Hematopoietic multipotent progenitor cell treated with erythropoietin and hydrocortisone succinate and interleukin-3 and kit ligand, for 8 days (in vitro differentiated cells): ENCODE data around the gene CCNO.

ENCODE experiments used
- DNase-seq: peaks from one replicate; pipeline ENCODE4 v3.0.0-alpha.2; 2015

The CCNO gene, protein sequence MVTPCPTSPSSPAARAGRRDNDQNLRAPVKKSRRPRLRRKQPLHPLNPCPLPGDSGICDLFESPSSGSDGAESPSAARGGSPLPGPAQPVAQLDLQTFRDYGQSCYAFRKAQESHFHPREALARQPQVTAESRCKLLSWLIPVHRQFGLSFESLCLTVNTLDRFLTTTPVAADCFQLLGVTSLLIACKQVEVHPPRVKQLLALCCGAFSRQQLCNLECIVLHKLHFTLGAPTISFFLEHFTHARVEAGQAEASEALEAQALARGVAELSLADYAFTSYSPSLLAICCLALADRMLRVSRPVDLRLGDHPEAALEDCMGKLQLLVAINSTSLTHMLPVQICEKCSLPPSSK

DNA sequence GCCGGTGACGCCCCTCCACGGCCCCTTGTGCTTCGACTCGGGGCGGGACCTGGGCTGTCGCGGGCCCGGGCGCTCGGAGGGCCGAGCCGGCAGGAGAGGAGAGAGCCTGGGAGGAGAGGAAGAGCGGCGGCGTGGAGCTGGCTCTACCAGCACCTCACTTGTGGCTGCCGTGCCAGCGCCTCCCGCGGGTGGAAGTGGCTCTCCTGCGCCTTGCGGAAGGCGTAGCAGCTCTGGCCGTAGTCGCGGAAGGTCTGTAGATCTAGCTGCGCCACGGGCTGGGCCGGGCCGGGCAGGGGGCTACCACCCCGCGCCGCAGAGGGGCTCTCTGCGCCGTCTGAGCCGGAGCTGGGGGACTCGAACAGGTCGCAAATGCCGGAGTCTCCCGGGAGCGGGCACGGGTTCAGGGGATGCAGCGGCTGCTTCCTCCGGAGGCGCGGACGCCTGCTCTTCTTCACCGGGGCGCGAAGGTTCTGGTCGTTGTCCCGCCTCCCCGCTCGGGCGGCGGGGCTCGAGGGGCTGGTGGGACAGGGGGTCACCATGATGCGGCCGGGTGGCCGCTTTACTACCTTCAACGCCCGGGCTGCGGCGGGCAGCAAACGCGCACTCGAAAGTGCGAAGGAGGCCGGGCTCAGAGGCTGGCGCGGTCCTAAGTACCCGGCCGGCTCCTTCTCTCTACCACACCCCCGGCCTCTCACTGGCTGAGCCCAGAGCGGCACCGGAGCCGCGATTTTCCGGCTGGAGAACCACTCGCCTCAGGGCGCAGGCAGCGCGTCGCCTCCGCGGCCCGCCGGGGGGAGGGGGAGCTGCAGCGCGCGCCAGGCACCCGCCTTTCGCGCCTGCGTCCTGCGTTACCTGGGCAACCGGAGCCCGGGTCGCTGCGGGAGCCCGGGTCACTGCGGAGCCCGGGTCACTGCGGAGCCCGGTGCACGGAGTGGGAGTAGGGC is at the start of gene CCNO:
TSS of gene CCNO (minus strand) at position 624 of the 944 bp plus-strand sequence. CDS start at position 539, 85 bp downstream.
- peak; percentile 52 for DNase-seq

DNA sequence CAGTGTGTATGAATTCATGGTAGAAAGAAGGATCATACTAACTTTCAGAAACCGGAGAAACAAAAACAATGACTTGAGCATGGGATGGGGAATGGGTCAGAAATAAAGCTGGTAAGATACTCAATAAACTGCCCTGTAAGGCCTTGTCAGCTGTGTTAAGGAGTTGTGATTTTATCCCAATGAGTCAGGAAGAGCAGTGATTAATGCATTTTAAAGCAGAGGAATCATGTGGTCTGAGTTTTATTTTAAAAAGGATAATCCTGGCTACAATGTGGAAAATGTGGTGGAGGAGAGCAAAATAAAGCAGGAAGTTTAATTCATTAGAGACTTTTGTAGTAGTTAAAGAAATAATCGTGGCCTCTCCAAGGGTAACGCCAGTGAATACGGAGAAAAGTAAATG is 45.4 kb upstream of the CCNO start:
- no peak for DNase-seq

DNA sequence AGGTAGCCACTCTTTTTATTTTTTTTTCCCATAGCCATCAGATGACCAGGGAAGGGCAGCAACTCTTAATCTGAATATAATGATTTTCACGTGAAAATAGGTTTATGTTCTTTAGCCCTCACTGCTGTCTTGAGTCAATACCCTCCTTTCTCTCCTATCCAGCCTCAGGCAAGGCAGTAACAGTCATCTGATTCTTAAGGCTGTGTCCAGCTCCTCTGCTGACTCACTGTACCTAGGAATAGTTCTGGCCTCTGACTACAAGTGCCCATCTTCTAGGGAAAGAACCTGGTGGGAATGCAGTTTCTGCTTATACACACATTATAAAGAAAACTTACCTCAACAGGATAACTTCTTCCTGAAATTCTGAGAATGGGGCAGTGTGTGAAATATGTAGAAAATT is 43.4 kb upstream of the CCNO start:
- no peak for DNase-seq

DNA sequence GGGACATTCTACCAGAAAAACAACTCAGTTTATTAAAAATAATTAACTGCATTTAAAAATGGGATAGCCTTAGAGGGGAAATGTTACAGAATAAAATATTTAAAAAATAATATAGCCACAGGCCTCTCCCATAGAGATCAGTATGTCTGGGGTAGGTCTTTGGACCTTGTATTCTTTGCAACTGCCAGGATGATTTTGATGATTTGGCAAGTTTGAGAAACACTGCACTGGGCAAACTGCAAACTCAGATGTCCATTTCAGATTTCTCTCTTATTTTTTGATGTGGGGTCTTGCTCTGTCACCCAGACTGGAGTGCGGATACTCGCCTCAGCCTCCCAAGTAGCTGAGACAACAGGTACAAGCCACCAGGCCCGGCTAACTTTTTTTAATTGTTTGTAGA is 24.9 kb upstream of the CCNO start:
- no peak for DNase-seq

DNA sequence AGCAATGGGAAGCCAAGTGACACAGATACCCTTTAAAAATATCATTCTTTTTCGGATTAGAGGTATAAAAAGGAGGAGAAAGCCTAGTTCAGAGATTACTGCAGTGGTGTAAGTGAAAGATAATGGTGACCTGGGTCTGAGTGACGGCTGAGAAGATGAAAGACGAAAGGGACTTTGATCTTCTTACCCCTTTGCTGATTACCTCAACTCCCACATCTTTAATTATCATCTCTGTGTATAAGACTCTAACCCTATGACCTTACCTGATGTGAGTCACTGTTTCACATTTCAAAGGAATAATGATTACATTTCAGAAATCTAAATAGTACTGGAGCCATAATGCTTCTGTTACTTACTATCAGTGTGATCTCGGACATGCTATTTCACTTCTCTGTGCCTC is 21.4 kb upstream of the CCNO start:
- no peak for DNase-seq

DNA sequence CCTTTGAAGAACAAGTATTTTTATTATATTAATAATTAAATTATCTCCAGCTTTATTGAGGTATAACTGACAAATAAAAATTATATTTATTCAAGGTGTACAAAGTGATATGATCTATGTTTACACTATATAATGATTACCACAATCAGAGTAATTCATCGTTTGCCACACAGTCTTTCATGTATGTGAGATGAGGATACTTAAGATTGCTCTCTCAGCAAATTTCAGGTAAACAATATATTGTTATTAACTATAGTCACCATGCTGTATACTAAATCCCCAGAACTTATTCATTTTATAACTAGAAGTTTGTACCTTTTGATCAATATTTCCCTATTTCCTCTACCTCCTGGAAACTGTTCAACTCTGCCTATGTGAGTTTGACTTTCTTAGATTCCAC is 16.7 kb upstream of the CCNO start:
- DNase-seq = no peak

DNA sequence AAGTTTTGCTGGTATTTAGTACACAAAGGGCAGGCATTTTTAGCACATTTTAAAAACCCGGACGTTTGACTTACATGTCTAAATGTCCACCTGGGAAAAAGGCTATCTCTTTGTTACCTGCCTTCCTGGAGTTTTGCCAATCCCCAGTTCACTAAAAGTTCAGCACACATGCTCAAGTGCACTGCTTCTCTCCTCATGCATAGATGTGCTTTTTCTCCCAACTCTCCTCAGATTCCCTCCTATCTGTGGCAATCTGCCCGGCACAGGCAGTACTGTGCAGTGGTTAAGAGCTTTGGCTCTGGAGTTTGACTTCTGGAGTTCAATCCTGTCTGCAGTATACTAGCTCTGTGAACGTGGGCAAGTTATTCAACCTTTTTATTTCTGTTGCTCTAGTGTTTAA is 8.3 kb upstream of the CCNO start:
- no peak for DNase-seq

DNA sequence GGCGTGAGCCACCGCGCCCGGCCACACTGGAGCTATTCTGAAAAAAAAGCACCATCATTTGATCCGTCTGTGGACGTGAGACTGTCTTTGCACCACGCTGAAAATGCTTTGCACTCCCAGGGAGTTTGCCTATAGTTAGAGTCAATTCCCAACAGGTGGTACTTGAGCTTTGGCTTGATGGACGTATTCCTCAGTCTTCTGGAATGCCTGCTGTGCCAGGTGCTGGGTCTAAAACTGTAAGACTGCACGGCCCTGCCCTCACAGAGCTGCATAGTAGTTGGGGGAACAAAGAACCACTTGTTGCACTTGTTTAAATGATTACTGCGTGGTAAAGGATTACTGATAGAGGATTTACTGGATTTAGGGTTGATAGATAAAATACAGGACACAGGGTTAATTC is 3.4 kb upstream of the CCNO start:
- DNase-seq = no peak

DNA sequence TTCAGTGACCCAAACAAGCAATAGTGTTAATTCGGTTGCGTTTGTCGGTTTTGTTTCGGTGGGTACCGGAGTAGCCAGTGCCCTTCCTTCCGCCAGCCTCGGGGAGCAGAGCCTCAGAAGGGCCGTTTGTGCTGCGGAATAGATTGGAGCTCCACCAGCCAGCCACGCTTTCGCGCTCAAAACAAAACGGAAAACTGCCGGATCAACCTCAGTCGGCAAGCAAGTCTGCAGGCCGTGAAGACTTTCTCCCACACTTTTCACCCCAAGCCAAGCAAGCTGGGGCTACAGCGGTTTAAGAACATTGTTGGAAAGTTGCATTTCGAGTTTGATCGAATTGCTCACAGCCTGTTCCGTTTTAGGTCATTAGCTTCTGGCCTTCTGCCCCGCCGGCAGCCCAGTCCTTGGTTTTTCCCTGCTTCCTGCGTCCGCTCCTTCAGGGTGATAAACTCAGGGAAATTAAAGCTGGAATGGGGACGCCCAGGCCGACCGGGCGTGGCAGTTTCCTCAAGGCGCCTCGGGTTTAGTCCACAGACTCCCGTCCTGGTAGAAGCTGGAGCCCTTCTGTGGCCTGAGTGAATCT is 803 bp upstream of the CCNO start:
- DNase-seq = no peak

DNA sequence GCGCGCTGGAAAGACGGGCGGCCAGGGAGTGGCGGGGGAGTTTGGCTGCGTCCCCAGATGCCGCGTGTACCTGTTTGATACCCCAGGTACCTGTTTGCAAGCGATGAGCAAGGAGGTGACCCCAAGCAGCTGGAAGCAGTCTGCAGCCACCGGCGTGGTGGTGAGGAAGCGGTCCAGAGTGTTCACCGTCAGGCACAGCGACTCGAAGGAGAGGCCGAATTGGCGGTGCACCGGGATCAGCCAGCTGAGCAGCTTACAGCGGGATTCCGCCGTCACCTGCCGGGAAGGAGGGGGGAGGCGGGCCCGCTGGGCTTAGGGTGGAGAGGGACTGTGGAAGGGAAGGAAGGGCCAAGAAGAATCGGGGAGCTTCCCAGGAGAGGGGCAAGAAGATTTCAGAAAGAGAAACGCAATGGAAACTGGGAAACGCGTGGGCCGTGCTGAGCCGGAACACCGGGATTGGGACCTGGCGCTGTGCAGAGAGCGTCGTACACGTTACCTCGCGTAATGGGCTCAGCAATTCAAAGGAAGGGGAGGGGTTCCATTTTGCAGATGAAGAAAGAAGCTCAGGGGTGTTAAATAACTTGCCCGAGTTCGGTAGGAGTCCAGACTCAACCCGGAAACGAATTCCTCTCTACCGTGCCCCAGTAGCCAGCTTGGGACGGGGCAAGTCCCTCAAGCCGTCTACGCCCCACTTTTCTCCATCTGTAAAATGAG is 980 bp downstream of the CCNO start:
- no peak for DNase-seq

DNA sequence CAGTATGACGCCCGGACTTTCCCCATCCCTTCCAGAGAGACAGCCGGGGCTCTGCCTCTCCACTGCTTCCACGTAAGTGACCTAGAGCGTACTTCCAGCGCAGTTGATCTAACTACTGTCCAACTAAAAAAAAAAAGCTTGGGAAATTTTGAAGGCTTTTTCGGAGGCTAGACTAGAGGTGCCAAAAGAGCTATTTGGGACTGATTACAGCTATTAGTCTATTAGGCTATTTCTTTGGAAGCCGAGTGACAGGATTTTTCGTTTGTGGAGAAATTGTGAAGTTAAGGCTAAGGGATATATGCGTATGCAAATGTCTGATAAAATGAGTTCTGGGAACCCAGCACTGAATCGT is 1.5 kb downstream of the CCNO start:
- DNase-seq = peak; percentile 22

DNA sequence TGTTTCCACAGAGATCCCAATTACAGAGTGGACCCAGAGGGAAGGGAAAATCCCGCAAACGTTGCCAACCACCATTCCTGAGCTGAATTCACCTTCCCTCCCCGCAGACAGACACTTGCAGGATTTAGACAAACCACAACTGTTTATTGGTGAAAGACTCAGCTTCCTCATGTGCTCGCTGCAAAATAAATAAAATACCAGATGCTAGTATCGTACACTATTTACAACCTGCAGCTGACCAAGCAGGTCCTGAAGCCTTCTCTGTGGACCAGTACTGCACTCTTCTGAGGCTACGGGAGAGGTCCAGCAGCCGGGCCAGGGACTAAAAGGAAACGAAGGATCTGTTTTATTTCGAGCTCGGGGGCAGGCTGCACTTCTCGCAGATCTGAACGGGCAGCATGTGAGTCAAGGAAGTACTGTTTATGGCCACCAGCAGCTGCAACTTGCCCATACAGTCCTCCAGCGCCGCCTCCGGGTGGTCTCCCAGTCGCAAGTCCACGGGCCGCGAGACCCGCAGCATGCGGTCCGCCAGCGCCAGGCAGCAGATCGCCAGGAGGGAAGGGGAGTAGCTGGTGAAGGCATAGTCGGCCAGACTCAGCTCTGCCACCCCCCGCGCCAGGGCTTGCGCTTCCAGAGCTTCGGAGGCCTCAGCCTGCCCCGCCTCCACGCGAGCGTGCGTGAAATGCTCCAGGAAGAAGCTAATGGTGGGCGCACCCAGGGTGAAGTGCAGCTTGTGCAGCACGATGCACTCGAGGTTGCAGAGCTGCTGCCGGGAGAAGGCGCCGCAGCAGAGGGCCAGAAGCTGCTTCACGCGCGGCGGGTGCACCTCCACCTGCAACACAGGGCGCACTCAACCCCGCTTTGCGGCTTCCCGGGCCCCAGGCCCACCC is 2.1 kb downstream of the CCNO start:
- DNase-seq = no peak

DNA sequence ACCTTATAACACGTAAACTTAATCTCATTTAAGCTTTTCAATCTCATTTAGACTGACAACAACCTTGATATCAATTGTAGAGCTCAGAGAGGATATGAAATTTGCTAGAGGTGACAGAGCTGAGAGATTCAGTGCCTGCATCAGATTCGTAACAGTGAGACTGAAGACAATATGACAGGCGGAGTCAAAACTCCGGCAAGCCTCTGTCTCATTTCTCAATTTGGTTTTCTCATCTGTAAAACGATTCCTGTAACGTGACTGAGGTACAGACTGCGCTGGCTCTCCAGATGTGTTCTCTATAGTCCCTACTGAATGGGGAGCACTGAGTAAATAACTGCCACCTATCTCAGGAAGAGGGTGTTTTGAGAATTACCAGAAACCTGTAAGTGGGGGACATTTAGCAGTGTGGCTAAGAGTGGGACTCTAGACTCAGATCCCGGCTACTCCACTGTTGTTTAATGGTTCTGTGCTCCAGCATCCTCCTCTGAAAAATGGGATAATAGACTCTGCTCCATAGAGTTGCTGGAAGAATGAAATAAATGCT is 3.2 kb downstream of the CCNO start:
- DNase-seq = no peak

DNA sequence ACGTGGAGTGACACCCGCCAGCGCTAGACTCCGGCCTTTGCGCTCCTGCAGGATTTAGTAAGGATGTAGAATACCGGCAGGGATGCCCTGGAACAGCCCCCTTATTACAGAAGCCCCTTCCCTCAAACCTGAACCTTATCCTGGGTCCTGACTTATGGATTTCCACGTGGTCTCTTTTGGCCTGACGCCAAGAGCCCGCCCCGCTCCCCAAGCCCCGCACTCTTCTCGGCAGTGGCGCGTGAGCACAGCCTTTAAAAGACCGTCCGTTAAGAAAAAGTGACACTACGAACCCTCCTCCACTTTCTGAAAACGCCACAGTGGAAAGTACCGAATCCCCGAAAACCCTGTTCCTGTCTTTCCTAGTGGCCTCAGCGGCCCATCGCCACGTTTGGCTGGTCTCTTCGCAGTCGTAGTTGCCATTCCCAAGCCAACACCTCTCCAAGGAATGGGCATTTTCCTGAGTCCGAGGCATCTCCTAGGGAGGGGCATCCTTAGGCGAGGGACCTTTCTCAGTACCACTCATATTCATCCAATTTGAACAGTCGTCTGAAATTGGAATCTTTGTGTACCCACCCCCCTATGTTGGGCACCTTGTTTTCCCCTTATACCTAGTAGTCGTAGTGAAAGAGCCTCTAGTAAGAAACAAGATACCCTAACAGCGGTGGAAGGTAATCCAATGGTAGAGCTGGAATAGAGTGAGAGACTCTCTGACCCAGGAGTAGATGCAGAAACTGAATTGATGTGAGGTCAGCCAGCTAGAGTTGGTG is 5.6 kb downstream of the CCNO start:
- DNase-seq = no peak

DNA sequence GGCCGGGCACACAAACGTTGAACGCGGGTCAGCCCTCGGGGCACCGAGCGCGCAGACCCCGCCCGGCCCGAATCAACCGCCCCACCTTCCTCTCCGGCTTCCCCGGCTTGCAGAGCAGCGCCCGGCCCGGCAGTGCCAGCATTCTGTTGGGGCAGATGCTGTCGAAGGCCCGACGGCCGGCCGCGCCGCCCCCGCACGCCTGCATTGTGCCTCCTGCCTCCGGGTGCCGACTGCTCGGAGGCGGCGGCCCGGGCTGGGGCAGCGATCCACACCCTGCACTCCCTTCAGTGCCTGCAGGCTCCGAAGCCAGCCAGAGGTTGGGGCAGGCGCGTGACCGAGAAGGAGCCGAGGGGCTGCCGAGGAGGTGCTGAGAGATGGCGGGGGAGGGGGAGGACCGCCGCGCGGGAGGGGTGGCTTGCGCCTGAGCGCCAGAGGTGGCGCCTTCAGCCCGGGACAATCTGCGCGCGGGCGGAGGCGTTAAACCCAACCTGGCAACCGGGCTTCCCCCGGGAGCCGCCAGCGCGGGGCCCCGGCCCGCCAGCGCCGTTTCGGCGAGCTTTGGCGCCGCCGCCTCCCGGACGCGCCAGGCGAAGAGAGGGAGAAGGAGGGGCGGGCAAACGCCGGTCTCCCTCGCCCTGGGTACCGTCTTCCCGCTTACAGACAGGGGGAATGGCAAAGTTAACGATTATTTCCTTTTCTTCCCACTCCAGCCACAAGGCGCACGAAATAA is 6.3 kb downstream of the CCNO start, which contains the start of gene MCIDAS:
TSS of gene MCIDAS (minus strand) at position 382 of the 730 bp plus-strand sequence. CDS start at position 205, 177 bp downstream.
- peak; percentile 24 for DNase-seq

DNA sequence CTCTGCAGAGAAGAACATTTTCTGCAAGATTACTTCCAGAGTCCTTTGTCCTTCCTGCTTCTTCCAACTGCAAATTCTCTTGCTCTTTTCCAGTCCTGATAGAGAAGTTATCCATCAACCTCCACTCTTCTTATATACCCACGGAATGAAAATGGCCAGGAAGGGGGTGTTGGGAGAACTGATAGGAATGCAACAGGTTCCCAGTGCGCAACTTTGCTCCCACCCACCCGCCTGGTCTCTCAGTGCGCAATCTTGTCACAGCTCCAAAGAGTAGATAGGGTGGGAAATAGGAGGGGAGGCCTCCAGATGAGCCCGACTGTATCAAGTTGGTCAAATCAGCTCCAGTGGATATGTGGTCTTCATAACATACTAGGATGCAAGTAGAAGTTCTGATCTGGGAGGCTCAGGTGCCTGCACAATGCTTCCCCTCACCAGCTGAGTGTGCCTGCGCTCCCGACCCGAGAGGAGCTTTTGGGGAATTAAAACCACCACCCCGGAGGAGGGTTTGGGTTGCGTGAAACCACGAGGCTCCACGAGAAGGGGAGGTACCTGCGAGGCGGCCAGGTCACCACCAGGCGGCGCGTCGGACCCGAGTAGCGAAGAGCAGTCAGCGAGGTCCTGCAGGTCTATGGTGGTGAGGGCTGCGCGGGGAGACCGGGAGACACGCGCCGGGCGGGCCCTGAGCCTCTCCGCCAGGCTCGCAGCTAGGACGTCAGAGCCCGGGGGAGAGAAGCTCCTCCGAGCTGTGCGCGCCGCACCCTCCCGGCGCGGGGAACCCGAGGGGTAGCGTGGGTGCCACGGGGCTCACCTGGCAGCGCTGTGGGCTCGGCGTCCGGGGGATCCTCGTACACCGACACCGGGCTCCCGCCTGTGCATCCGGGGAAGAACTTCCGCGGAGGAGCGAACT is 7.1 kb downstream of the CCNO start:
- peak; percentile 70 for DNase-seq

DNA sequence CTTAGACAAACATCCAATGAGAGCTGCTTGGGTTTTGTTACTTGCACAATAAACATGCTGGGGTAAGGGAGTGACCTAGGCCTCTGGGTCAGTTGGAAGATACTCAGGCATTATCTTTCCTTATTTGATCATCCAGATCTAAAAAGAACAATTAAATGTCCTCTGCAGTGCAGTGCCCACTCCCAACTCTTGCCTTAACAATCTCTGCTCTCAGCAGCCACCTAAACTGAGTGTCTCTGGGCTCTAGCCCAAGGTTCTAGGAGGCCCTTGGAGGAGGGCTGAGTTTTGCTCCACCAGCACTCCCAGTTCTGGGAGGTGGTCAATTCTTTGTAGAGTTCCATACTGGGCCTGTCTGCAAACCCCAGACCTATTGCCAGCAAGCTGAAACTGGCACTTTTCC is 8.1 kb downstream of the CCNO start:
- no peak for DNase-seq

DNA sequence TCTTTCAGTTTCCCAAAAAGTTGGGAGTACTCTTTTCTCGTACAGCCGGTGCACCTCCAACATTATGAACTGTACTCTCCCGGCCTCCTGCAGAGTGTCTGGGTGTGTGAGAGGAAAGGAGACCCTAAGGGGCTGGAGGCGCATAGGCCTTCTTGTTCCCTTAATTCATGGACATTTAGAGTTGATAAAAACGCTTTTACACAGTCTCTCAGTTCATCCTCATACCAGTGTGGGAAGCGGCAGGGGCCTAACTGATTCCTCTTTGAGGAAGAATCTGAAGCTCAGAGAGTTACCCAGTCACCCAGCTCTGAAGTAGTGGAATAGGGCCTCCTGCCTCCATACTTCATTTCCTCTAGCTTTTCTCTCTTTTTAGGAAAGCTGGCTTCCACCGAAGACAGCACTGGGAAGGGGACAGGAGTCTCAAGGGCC is 9.6 kb downstream of the CCNO start:
- no peak for DNase-seq
